H1 (cell line): ENCODE data around the gene ADD2. TPM values are rescaled to one million over a fixed set of nuclear protein-coding genes. Genes with fewer than 3 reads are reported as not detected.

Experiments used
- CTCF ChIA-PET: fragments of 300-600 bp; sonication (Branson Sonifier 250); formaldehyde crosslinking; loops from one replicate; lab custom pipeline; 2021; ENCODE audit not compliant: partially characterized antibody; lab: Charles Lee
- POLR2A ChIA-PET: fragments of 300-600 bp; sonication (Branson Sonifier 250); formaldehyde crosslinking; loops from one replicate; lab custom pipeline; 2021; ENCODE audit warnings: inconsistent platforms; ENCODE audit not compliant: partially characterized antibody; lab: Charles Lee
- DNase-seq, 2 experiments: peaks; one replicate each; pipeline versions ENCODE4 v3.0.0 to v3.0.0-alpha.2; 2010 to 2022; ENCODE audit warnings: low spot score in 2 of 2, low read depth in 1 of 2, mixed read lengths in 1 of 2
- FAIRE-seq: peaks from 2 replicates; lab custom pipeline; 2011; peaks lifted over from hg19 to GRCh38; lab: Jason Lieb, UNC
- H2AFZ ChIP-seq: 2 replicates; pipeline ENCODE4 v1.8.1; 2012; ENCODE audit warnings: low read length, inconsistent platforms
- H2AK5ac ChIP-seq: 2 replicates; pipeline ENCODE4 v1.6.1; 2013; ENCODE audit warnings: low read depth, low read length
- H2BK120ac ChIP-seq: replicated peaks from 2 replicates; pipeline ENCODE3; 2013; ENCODE audit warnings: low read depth, low read length, inconsistent platforms
- H2BK12ac ChIP-seq: 2 replicates; pipeline ENCODE4 v1.6.1; 2013; ENCODE audit warnings: low read depth, low read length
- H2BK15ac ChIP-seq: 2 replicates; pipeline ENCODE4 v1.6.1; 2013; ENCODE audit warnings: low read length
- H2BK20ac ChIP-seq: 2 replicates; pipeline ENCODE4 v1.6.1; 2013; ENCODE audit warnings: low read length
- H2BK5ac ChIP-seq: 2 replicates; pipeline ENCODE4 v1.6.1; 2013; ENCODE audit warnings: low read depth, low read length
- H3K14ac ChIP-seq: 2 replicates; pipeline ENCODE4 v1.6.1; 2013; ENCODE audit warnings: inconsistent platforms; ENCODE audit not compliant: insufficient read length
- H3K18ac ChIP-seq: 2 replicates; pipeline ENCODE4 v1.6.1; 2013; ENCODE audit warnings: low read length; ENCODE audit errors: extremely low read depth
- H3K23ac ChIP-seq: 2 replicates; pipeline ENCODE4 v1.6.1; 2013; ENCODE audit warnings: inconsistent platforms; ENCODE audit not compliant: insufficient read length
- H3K23me2 ChIP-seq: 2 replicates; pipeline ENCODE4 v1.6.1; 2013; ENCODE audit warnings: low read depth, low read length
- H3K27ac ChIP-seq: 2 replicates; pipeline ENCODE4 v1.6.1; 2011; ENCODE audit warnings: low read depth, low read length, inconsistent platforms
- H3K27me3 ChIP-seq, 4 experiments: replicated peaks in 1 of 4; 1 replicate in 1 of 4; 2 replicates in 3 of 4; pipeline versions ENCODE4 v1.6.1 to v1.8.1; 2011 to 2013; ENCODE audit warnings: low read length in 3 of 4, mild to moderate bottlenecking in 3 of 4, inconsistent platforms in 2 of 4, mixed read lengths in 2 of 4, moderate library complexity in 1 of 4; ENCODE audit not compliant: control insufficient read depth in 3 of 4, insufficient read depth in 3 of 4; ENCODE audit errors: extremely low read depth in 1 of 4
- H3K36me3 ChIP-seq, 4 experiments: 2 replicates each; pipeline versions ENCODE4 v1.6.1 to v1.8.1; 2011 to 2013; ENCODE audit warnings: mild to moderate bottlenecking in 4 of 4, low read length in 3 of 4, moderate library complexity in 2 of 4, control low read depth in 1 of 4, inconsistent platforms in 1 of 4; ENCODE audit not compliant: insufficient read depth in 4 of 4, control insufficient read depth in 2 of 4
- H3K4ac ChIP-seq: replicated peaks from 2 replicates; pipeline ENCODE3; 2013; ENCODE audit warnings: low read length, low read depth, mixed read lengths, inconsistent platforms; ENCODE audit not compliant: insufficient read length
- H3K4me1 ChIP-seq, 4 experiments: replicated peaks in 1 of 4; 1 replicate in 1 of 4; 2 replicates in 3 of 4; pipeline versions ENCODE4 v1.6.1 to v1.8.1; 2011 to 2013; ENCODE audit warnings: low read length in 3 of 4, inconsistent platforms in 2 of 4, mixed read lengths in 1 of 4; ENCODE audit not compliant: insufficient read depth in 4 of 4, control insufficient read depth in 3 of 4
- H3K4me2 ChIP-seq, 2 experiments: 2 replicates each; pipeline versions ENCODE4 v1.6.1 to v1.8.1; 2011 to 2013; ENCODE audit warnings: low read depth in 2 of 2, low read length in 2 of 2, control low read depth in 1 of 2, inconsistent platforms in 1 of 2, mild to moderate bottlenecking in 1 of 2; ENCODE audit not compliant: insufficient read depth in 1 of 2
- H3K4me3 ChIP-seq, 4 experiments: fragments of 200-600, 300-600 bp in 1 of 4; sonication (generic), shearing (Covaris generic), sonication (Bioruptor Twin) in 1 of 4; 2 replicates each; pipeline versions ENCODE4 v1.5.1 to v1.8.1; 2011 to 2016; ENCODE audit warnings: low read length in 4 of 4, low read depth in 3 of 4, control low read depth in 2 of 4, inconsistent platforms in 2 of 4, mild to moderate bottlenecking in 2 of 4, mixed read lengths in 1 of 4, moderate library complexity in 1 of 4; ENCODE audit not compliant: insufficient read depth in 2 of 4; ENCODE audit errors: extremely low read depth in 1 of 4
- H3K56ac ChIP-seq: replicated peaks from 2 replicates; pipeline ENCODE3; 2013; ENCODE audit warnings: low read depth, mild to moderate bottlenecking, mixed read lengths, low read length, inconsistent platforms; ENCODE audit not compliant: insufficient read length
- H3K79me1 ChIP-seq: 2 replicates; pipeline ENCODE4 v1.6.1; 2013; ENCODE audit warnings: low read depth, low read length, control low read depth
- H3K79me2 ChIP-seq, 2 experiments: 2 replicates each; pipeline versions ENCODE4 v1.6.1 to v1.8.1; 2012 to 2013; ENCODE audit warnings: low read length in 2 of 2, mild to moderate bottlenecking in 2 of 2, inconsistent platforms in 1 of 2; ENCODE audit not compliant: insufficient read depth in 2 of 2, control insufficient read depth in 1 of 2
- H3K9ac ChIP-seq, 4 experiments: replicated peaks in 1 of 4; 1 replicate in 1 of 4; 2 replicates in 3 of 4; pipeline versions ENCODE4 v1.6.1 to v1.8.1; 2011 to 2013; ENCODE audit warnings: low read depth in 3 of 4, low read length in 3 of 4, control low read depth in 2 of 4, mild to moderate bottlenecking in 2 of 4, moderate library complexity in 2 of 4, inconsistent platforms in 1 of 4; ENCODE audit errors: extremely low read depth in 1 of 4
- H3K9me3 ChIP-seq, 2 experiments: 2 replicates each; pipeline versions ENCODE4 v1.6.1 to v1.8.1; 2012 to 2013; ENCODE audit warnings: mild to moderate bottlenecking in 2 of 2, moderate library complexity in 2 of 2, control low read depth in 1 of 2, inconsistent platforms in 1 of 2, low read depth in 1 of 2, low read length in 1 of 2, mixed read lengths in 1 of 2; ENCODE audit not compliant: insufficient read depth in 2 of 2
- H4K20me1 ChIP-seq, 2 experiments: replicated peaks in 1 of 2; 2 replicates each; pipeline versions ENCODE3 to v1.8.1; 2011 to 2013; ENCODE audit warnings: inconsistent platforms in 2 of 2, low read length in 2 of 2, mild to moderate bottlenecking in 1 of 2; ENCODE audit not compliant: insufficient read depth in 2 of 2, control insufficient read depth in 1 of 2
- H4K5ac ChIP-seq: 2 replicates; pipeline ENCODE4 v1.6.1; 2013; ENCODE audit warnings: low read length, low read depth, mixed read lengths, inconsistent platforms; ENCODE audit not compliant: insufficient read length
- H4K8ac ChIP-seq: 2 replicates; pipeline ENCODE4 v1.8.0; 2013; ENCODE audit warnings: mild to moderate bottlenecking, moderate library complexity, low read length, inconsistent platforms; ENCODE audit not compliant: insufficient read depth; ENCODE audit errors: extremely low read depth
- H4K91ac ChIP-seq: replicated peaks from 2 replicates; pipeline ENCODE3; 2013; ENCODE audit warnings: low read length, mixed read lengths, inconsistent platforms; ENCODE audit not compliant: insufficient read length
- CHD1 ChIP-seq: IDR thresholded peaks from 2 replicates; pipeline ENCODE4 v1.6.1; 2012; ENCODE audit warnings: low read depth, low read length, improper control_type of control experiment
- MAFK ChIP-seq: IDR thresholded peaks from 2 replicates; pipeline ENCODE4 v1.6.1; 2012; ENCODE audit warnings: low read depth, mild to moderate bottlenecking, improper control_type of control experiment, low read length
- RAD21 ChIP-seq, 2 experiments: IDR thresholded peaks in 1 of 2; conservative IDR thresholded peaks in 1 of 2; 2 replicates each; pipeline ENCODE4 v1.6.1; 2011; ENCODE audit warnings: low read depth in 2 of 2, low read length in 2 of 2, improper control_type of control experiment in 1 of 2, inconsistent platforms in 1 of 2, mild to moderate bottlenecking in 1 of 2, moderate library complexity in 1 of 2
- TAF7 ChIP-seq: optimal IDR thresholded peaks from 2 replicates; pipeline ENCODE3; 2011; ENCODE audit warnings: low read depth, mild to moderate bottlenecking, inconsistent platforms, low read length, moderate library complexity, borderline replicate concordance
- WGBS, 2 experiments: shearing (Covaris generic) in 1 of 2; methylation state at CpG; one replicate each; pipeline versions ENCODE4 v1.1.6 to v1.1.7; 2013 to 2015; ENCODE audit warnings: low lambda C conversion rate in 2 of 2, mixed read lengths in 2 of 2, inconsistent platforms in 1 of 2, low coverage in 1 of 2, missing lambda C conversion rate in 1 of 2; ENCODE audit not compliant: insufficient replicate concordance in 2 of 2, insufficient coverage in 1 of 2, insufficient read length in 1 of 2; ENCODE audit errors: extremely low coverage in 1 of 2, missing lambda C conversion rate in 1 of 2; 5-methylcytosine and 5-hydroxymethylcytosine counted together
- polyA plus RNA-seq, 7 experiments: library from polyadenylated mRNA; depleted of rRNA in 3 of 7; stranded (reverse) in 5 of 7; unstranded in 2 of 7; fragments of >200 nt in 5 of 7; fragments of 200-250 nt in 2 of 7; gene quantifications; 1 replicate in 5 of 7; 2 replicates in 1 of 7; 4 replicates in 1 of 7; pipeline versions ENCODE4 v1.2.1 to v1.2.3, GENCODE V29; 2011 to 2013; ENCODE audit warnings: missing spikeins in 2 of 7, mixed read lengths in 2 of 7
- total RNA-seq: library from RNA; stranded (reverse); fragmentation: NEBNext Ultra II Directional; extraction: Animal tissue kit (Norgen Biotek cat#: 25700); gene quantifications from 2 replicates; pipeline ENCODE4 v1.2.1, GENCODE V29; 2021
- TF ChIP-seq, protein P1 (sequence below), 3 experiments: IDR thresholded peaks; 1 replicate in 2 of 3; 2 replicates in 1 of 3; pipeline versions ENCODE4 v1.5.1 to v1.6.1; 2011; ENCODE audit warnings: low read length in 3 of 3, mild to moderate bottlenecking in 3 of 3, inconsistent platforms in 2 of 3, low read depth in 1 of 3, moderate library complexity in 1 of 3; ENCODE audit not compliant: insufficient read depth in 1 of 3; ENCODE audit errors: control extremely low read depth in 1 of 3

Gene ADD2
- total and polyA plus RNA-seq, 2 of the 8 experiments (the other 6 are each of a cell fraction or from before 2014, with no cell fraction given): 58.5 to 170 TPM

GRCh38 chr2:70645733-70646419, 122.1 kb downstream of the ADD2 start:
- Histone ChIP-seq H2BK20ac (no peak overlapping the region), H2AK5ac (no peak overlapping the region), H2BK15ac (0 out of 2 replicates have a peak overlapping the region, but pooled peaks have one; percentile 23), H3K79me1 (no peaks in the 10 kb centered on the region), H3K23me2 (no peaks in the 10 kb centered on the region), H3K27me3 (no peaks in the 10 kb centered on the region), H2BK12ac (0 out of 2 replicates have a peak overlapping the region, but pooled peaks have one; percentile 55), H3K9ac (no peak overlapping the region), H3K79me2 (no peaks in the 10 kb centered on the region), H2BK120ac (no peak overlapping the region), H4K8ac (no peak overlapping the region), H3K4me1 (no peaks in the 10 kb centered on the region), H3K9me3 (no peaks in the 10 kb centered on the region), H3K14ac (no peak overlapping the region), H4K5ac (no peak overlapping the region), H3K4me3 (no peak overlapping the region), H3K27ac (no peak overlapping the region), H3K18ac (no peak overlapping the region), H2BK5ac (no peak overlapping the region), H4K91ac (no peak overlapping the region), H3K36me3 (no peaks in the 10 kb centered on the region), H4K20me1 (no peaks in the 10 kb centered on the region), H3K4ac (no peak overlapping the region), H3K56ac (no peak overlapping the region), H3K23ac (no peak overlapping the region), H3K4me2 (no peak overlapping the region), H2AFZ (no peak overlapping the region; the same call in 1 of the 2 replicates)
- TF ChIP-seq CHD1: no peak
- TF ChIP-seq, protein P1, sequence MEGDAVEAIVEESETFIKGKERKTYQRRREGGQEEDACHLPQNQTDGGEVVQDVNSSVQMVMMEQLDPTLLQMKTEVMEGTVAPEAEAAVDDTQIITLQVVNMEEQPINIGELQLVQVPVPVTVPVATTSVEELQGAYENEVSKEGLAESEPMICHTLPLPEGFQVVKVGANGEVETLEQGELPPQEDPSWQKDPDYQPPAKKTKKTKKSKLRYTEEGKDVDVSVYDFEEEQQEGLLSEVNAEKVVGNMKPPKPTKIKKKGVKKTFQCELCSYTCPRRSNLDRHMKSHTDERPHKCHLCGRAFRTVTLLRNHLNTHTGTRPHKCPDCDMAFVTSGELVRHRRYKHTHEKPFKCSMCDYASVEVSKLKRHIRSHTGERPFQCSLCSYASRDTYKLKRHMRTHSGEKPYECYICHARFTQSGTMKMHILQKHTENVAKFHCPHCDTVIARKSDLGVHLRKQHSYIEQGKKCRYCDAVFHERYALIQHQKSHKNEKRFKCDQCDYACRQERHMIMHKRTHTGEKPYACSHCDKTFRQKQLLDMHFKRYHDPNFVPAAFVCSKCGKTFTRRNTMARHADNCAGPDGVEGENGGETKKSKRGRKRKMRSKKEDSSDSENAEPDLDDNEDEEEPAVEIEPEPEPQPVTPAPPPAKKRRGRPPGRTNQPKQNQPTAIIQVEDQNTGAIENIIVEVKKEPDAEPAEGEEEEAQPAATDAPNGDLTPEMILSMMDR (IDR thresholded peaks at IDR 0.05; ENCODE audit: control extremely low read depth in 1 of 3, insufficient read depth in 1 of 3, low read depth in 1 of 3, low read length in 3 of 3): peak in 2 of 3 experiments; percentile 5 to 49; a peak in 2 of 4 replicates
- no peak for TF ChIP-seq TAF7
- TF ChIP-seq RAD21 (IDR thresholded peaks at IDR 0.05 in 1 of 2, conservative IDR thresholded peaks at IDR 0.05 in 1 of 2; ENCODE audit: low read depth in 2 of 2, low read length in 2 of 2): peak; percentile 9 to 30; a peak in 1 of 4 replicates
- TF ChIP-seq MAFK: peak; percentile 27; the same call in 1 of the 2 replicates
- 77% methylated on average over 10 of the region's 10 CpGs; no CpG with 5 or more reads in 1 of the 2 experiments for WGBS, 2 experiments
- FAIRE-seq (no peak), DNase-seq (no peak)
- ChIA-PET CTCF (interaction anchor here (0.5 to 6.6 kb wide), 40 partner anchors 10 to 343 kb away, joined by 3 to 120 read pairs (median 4); partner anchors contain the start of genes FAM136A and FIGLA), POLR2A (interaction anchor here (1.7 kb wide), 1 partner anchor 344 kb away, joined by 5 read pairs; the partner anchor contains the start of gene FAM136A)
